ENCODE results near the gene SMCHD1.
"Not testable (repeated sequence)": the region's sequence is repeated elsewhere in the genome, so short reads cannot be mapped to it uniquely, and the experiment has no call there.

The SMCHD1 gene

DNA sequence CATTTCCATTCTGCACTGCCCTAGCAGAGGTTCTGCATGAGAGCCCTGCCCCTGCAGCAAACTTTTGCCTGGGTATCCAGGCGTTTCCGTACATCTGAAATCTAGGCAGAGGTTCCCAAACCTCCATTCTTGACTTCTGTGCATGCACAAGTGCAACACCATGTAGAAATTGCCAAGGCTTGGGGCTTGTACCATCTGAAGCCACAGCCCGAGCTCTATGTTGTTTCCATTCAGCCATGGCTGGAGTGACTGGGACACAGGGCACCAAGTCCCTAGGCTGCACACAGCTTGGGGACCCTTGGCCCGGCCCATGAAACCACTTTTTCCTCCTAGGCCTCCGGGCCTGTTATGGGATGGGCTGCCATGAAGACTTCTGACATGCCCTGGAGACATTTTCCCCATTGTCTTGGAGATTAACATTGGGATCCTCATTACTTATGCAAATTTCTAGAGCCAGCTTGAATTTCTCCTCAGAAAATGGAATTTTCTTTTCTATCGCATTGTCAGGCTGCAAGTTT lies 154.2 kb downstream of the SMCHD1 start:
- in situ Hi-C loops (cut with MboI; ENCODE audit: low sequenced_read_pairs) = not testable (repeated sequence)

DNA sequence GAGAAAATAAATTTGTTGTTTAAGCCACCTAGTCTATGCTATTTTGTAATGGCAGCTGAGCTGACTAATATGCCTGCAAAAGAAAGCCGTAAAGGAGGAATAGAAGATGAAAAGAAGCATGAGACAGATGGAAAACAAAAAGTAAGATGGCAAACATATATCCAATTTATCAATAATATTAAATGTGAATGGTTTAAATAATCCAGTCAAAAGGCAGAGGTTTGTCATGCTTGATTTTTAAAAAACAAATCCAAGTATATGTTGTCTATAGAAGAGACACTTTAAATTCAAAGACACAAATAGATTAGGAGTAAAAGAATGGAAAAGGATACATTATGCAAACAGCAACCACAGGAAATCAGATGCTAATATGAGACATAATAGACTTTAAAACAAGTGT lies 155.9 kb downstream of the SMCHD1 start:
- in situ Hi-C loops (cut with MboI; ENCODE audit: low sequenced_read_pairs) = no loop called here

DNA sequence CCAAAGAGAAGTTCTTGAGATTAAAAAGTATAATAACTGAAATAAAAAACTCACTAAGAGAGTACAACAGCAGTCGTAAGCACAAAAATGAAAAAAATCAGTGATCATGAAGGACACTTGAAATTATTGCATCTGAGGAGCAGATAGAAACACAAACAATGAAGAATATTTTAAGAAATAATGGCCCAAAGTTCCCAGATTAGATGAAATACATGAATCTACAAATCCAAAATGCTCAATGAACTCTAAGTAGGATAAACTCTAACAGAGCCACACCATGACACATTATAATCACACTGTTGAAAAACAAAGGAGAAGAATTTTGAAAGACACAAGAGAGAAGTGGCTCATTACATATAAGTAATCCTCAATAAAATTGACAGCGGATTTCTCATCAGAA lies 159.4 kb downstream of the SMCHD1 start:
- in situ Hi-C loops (cut with MboI; ENCODE audit: low sequenced_read_pairs) = no loop called here

DNA sequence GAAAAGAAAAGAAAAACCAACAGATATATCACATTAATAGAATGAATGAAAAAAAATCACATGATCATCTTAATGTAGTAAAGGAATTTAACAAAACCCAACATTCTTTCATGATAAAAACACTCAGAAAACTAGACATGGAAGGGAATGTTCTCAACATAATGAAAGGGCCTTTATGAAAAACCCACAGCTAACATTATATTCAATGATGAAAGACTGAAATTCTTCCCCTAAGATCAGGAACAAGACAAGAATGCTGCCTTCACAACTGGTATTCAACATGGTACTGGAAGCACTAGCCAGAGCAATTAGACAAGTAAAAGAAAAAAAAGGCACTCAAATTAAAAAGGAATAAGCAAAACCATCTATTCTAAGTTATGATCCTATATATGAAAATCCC lies 162.8 kb downstream of the SMCHD1 start:
- in situ Hi-C loops (cut with MboI; ENCODE audit: low sequenced_read_pairs) = no loop called here

DNA sequence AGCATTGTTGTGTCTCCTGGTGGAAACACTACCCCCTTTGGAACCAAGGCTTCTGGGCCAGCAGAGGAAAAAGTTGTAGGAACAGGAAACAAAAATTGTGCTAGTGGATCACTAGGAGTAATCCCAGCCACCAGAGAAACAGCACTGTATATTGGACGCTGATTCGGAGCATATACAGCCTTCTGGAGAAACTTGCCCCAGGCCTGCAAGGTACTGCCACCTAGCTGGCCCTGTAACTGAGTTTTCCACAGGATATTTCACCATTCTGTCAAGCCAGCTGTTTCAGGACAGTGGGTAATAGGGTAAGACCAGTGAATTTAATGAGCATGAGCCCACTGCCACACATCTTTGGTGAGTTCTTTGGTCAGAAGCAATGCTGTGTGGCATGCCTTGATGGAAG lies 166.2 kb downstream of the SMCHD1 start:
- in situ Hi-C loops (cut with MboI; ENCODE audit: low sequenced_read_pairs) = no loop called here

DNA sequence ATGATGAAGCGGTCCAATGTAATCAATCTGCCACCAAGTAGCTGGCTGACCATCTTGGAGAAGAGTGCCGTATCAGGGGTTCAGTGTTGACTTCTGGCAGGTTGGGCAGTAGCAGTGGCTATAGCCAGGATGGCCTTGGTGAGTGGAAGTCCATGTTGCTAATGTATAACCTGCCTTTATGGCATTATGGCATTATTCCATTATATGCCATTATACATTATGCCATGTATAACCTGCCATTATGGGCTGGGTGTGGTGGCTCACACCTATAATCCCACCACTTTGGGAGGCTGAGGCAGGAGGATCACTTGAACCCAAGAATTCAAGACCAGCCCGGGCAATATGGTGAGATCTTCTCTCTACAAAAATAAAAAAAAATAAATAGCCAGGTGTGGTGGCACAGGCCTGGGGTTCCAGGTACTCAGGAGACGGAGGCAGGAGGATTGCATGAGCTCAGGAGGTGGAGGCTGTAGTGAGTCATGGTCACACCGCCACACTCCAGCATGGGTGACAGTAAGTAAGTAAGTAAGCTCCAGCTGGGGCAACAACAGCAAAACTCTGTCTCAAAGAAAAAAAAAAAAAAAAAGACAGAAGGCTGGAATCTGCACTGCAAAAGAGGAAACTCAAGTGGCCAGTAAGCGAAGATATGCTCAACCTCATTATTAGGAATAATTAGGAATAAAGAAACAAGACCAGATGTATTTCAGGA lies 166.8 kb downstream of the SMCHD1 start:
- in situ Hi-C loops (cut with MboI; ENCODE audit: low sequenced_read_pairs) = no loop called here

DNA sequence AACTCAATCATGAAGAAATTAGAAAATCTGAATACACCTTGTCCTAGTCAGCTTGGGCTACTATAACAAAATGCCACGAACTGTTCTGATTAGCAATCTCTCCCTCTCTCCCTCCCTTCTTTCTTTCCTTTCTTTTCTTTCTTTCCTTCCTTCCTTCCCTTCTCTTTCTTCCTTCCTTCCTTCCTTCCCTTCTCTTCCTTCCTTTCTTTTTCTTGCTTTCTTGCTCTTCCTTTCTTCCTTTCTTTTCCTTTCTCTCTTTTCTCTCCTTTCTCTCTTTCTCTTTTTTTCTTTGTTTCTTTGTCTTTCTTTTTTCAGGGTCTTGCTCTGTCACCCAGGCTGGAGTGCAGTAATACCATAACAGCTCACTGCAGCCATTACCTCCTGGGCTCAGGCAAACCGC lies 167.7 kb downstream of the SMCHD1 start:
- in situ Hi-C loops (cut with MboI; ENCODE audit: low sequenced_read_pairs) = no loop called here

DNA sequence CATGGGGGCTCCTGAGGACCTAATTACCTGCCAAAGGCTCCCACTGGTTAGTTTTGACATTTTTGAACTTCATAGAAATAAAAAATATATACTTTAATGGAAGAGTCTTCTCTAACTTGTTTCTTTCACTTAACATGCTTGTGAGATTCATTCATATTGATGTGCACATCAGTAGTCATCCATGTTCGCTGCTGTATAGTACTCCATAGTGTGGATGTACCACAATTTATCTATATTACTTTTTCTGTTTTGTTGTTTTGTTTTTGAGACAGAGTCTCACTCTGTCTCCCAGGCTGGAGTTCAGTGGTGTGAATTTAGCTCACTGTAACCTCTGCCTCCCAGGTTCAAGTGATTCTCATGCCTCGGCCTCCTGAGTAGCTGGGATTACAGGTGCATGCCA lies 168.4 kb downstream of the SMCHD1 start:
- in situ Hi-C loops (cut with MboI; ENCODE audit: low sequenced_read_pairs) = no loop called here

DNA sequence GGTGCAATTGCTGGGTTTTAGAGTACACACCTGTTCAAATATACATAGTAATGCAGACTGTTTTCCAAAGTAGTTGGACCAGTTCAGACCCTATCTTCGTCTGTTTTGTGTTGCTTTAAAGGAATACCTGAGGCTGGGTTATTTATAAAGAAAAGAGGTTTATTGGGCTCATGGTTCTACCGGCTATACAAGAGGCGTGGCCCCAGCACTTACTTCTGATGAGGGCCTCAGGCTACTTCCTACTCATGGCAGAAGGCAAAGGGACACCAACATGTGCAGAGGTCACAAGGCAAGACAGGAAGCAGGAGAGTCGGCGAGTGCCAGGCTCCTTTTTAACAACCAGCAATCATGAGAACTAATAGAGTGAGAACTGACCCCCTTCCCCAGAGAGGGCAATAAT lies 169.3 kb downstream of the SMCHD1 start:
- in situ Hi-C loops (cut with MboI; ENCODE audit: low sequenced_read_pairs) = no loop called here

DNA sequence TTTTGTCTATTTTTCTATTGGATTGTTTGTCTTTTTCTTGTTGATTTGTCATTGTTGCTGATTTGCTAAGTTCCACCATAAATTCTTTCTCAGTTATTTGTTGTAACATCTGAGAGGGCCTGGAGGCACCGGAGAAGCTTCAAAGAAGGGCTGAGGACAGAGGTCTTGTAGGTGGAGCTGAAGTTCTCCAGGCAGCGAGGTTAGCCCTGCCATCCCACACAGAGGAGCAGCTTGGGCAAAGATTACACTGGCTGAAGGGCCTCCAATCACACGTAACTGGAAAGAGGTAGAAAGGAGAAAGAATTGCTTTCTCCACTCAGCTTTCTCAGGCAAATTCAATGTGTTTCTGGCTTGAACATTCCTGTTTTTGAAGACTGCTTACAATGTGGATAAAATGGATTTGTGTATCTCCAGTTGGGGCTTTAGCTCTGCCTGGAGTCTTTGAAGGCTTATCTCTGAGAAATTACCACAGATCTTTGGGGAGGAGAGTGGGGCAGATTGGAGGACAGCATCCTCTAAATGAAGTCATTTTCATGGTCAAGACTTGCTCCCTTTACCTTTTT lies 170.2 kb downstream of the SMCHD1 start:
- in situ Hi-C loops (cut with MboI; ENCODE audit: low sequenced_read_pairs) = no loop called here

DNA sequence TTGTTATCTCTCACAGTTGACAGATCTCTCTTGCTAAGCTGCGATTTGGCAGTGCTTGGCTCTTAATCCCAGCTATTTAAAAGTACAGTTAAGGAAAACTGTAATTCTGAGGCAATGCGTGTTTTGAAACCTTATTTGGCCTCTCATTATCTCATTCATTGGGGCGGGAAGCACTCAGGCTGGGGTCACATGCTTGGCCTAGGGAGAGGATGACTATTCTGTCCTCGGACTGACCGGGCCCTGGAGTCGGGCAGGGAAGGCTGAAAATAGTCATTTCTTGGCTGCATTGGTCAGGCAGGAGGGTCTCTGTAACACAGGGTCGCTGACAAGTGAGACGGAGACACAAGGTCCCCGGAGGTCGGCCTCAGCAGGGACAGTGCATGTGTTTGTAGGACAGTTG lies 171.1 kb downstream of the SMCHD1 start:
- in situ Hi-C loops (cut with MboI; ENCODE audit: low sequenced_read_pairs) = no loop called here

DNA sequence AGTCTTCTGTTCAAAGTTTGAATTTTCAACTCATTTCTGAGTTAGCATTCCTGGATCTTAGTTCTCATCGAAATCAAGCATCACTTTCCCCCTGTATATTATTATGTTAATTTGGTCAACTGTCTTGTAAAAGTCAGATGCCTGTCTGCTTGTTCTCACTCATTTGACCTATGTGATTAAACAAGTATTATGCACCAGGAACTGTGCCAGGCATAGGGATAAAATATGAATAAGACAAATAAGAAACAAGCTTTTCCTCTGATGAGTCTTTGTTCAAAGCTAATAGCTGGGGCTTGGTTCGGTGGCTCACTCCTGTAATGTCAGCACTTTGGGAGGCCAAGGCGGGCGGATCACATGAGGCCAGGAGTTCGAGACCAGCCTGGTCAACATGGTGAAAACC lies 171.5 kb downstream of the SMCHD1 start:
- in situ Hi-C loops (cut with MboI; ENCODE audit: low sequenced_read_pairs) = no loop called here

DNA sequence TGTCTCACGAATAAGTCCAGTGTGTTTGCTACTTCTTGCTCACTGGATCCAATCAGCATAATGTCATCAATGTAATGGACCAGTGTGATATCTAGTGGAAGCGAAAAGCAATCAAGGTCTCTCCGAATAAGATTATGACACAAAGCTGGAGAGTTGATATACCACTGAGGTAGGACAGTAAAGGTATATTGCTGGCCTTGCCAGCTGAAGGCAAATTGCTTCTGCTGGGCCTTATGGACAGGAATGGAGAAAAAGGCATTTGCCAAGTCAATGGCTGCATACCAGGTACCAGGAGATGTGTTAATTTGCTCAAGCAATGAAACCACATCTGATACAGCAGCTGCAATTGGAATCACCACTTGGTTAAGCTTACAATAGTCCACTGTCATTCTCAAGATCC lies 180.6 kb downstream of the SMCHD1 start:
- in situ Hi-C loops (cut with MboI; ENCODE audit: low sequenced_read_pairs) = not testable (repeated sequence)

DNA sequence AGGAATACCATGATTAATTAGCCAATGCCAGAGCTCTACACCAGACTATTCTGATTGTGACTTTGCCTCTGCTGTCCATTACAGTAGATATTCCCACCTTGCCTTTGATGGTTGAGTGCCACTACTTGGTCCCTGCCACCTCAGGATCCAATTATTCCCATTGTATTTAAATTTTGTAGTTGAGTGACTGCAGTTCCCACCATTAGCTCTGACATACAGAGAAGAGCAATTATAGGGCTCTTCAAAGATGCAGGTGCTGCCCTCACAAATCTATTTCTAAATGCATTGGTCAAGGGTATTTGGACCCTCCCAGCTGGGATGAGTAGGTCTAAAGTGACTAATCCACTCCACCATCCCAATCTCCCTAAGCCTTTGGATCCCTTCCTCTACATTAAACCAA lies 181.8 kb downstream of the SMCHD1 start:
- in situ Hi-C loops (cut with MboI; ENCODE audit: low sequenced_read_pairs) = not testable (repeated sequence)

DNA sequence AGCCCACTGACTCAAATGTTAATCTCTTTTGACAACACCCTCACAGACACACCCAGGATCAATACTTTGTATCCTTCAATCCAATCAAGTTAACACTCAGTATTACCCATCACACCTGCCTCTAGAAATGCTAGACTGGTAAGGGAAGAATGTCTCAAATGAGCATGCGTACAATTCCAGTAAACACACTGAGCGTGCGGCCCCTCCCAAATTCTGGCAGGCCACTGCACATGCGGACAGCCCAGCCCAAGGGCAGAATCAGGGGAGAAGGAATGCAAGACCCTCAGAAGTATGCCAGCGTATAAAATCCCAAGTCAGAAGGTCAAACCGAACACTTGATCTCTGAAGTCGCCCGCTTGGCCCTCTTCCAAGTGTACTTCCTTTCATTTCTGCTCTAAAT lies 183.7 kb downstream of the SMCHD1 start:
- in situ Hi-C loops (cut with MboI; ENCODE audit: low sequenced_read_pairs) = no loop called here

DNA sequence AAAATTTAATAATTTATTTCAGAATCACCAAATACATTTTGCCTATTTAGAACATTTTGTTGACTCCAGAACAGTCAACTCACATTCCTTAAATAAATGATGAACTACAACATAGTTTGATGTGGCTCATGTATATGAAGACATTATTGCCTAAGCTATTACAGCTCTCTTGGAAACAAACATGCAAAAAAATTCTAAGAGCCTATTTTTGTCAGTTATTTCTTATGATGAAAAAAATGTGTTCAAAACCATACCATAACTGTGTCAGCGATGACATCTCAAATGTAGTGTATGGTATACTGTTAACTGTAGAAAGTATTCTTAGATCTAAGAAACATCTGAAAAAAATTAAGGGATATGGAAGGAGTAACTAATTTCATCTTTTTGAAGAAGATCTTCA lies 185.0 kb downstream of the SMCHD1 start:
- in situ Hi-C loops (cut with MboI; ENCODE audit: low sequenced_read_pairs) = no loop called here

DNA sequence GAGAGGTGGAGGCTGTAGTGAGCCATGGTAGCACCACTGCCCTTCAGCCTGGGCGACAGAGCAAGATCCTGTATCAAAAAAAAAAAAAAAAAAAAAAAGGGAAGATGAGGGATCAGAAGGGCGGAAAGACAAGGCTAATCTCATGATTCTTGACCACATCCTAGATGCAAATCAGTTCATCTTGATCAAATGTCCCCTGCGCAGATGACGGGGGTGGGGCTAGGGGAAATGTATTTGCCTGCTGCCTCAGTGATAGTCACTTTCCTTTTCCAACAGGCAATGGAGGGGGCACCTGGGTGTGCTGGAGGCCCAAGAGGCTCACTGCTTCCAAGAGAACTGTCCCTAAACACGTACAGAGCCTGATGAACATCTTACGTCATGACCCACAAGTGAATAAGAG lies 187.6 kb downstream of the SMCHD1 start:
- in situ Hi-C loops (cut with MboI; ENCODE audit: low sequenced_read_pairs) = no loop called here

DNA sequence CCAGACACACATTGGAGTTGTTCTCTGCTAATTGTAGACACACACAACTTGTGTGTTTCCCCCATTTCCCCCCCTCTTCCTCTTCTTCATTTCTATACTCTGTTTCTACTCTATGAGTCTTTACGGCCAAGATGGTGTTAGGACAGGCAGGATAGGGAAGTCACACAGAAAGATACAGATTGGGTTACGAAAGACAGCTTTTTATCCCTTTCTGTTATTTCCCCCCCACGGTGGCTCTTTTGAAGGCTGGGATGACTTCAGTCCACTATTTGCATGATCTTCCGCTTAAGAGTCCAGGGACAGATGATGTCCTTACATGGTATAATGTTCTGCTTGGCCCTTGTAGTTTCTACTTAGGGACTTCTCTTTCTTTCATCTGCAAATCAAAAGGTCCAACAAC lies 189.6 kb downstream of the SMCHD1 start:
- in situ Hi-C loops (cut with MboI; ENCODE audit: low sequenced_read_pairs) = no loop called here

DNA sequence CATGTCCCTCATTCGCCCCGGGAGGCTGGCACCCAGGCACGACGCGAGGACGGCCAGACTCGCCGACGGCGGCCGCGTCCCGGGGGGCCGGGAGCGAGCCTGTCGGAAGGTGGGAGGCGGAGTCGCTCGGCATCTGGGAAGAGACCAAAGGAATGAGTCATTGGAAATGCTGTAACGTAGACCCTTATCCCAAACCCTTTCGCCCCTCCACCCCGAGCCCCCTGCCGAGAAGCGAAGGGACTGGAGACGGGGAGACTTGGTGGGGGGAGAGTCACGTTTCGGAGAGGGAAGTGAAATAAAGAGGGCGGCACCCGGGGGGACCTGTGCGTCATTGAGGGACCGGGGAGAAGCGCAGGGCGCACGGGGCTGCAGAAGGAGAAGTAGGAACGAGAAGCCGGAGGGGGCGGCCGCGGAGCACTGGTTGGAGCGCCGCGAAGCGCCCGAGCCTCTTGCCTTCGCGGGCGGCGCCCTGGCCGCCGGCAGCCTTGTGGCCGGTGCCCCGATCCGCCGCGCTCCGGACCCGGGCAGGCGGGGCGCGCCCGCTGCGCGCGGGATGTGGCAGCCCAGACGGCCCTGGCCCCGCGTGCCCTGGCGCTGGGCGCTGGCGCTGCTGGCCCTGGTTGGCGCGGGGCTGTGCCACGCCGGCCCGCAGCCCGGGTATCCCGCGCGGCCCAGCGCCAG lies 191.2 kb downstream of the SMCHD1 start, which contains the start of gene EMILIN2:
Gene EMILIN2, plus strand, starts transcription at position 371 of the 681 bp plus-strand sequence. Its CDS starts 183 bp downstream, at position 554.
- in situ Hi-C loops (cut with MboI; ENCODE audit: low sequenced_read_pairs) = no loop called here

DNA sequence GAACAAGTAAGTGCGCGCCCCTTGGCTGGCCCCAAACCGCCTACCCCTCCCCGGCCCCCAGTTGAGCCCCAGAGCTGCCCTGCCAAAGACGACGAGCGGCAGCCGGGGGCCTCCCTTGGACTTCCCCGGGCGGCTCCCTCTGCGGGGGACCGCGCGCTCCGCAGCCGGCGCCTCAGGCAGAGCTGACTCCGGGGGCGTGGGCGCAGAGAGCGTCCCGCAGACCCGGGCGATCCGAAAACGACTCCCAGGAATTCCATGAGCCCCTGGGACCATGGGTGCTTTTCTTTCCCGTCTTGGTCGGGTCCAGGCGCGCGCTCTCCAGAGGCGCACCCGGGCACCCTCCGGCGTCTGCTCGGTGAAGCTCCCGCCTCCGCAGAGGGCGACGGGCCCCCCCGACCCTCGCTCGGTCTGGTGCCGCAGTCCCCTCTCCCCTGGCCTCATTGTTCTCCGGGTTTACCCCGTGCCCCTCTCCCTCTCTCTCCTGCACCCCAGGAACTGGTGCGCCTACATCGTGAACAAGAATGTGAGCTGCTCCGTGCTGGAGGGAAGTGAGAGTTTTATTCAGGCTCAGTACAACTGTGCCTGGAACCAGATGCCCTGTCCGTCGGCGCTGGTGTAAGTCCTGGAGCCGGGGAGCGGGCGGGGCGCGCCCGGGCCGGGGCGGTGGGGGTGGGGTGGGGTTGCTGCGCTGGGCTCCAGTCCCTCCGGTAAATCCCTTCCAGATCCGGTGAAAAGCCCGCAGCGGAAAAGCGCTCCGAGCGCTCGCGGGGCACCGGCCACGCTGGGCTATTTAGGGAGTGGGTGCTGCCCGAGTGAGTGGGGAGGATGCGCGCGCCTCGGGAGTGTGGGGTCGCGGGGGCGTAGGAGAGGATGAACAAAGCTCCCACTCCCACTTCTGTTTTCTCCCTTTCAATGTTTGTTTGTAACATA lies 192.1 kb downstream of the SMCHD1 start:
- in situ Hi-C loops (cut with MboI; ENCODE audit: low sequenced_read_pairs) = no loop called here

All from HL-60/S4 (cell line).